WERI-Rb-1 (cell line): ENCODE data around the gene FRS3.

Experiments used
- DNase-seq: peaks from one replicate; pipeline ENCODE4 v3.0.0-alpha.2; 2020
- H3K27ac ChIP-seq: fragments of 250-450 bp; sonication (Bioruptor Pico); 2 replicates; pipeline ENCODE4 v1.5.1; 2020; ENCODE audit warnings: mild to moderate bottlenecking, moderate library complexity
- H3K27me3 ChIP-seq: fragments of 250-450 bp; sonication (Bioruptor Pico); 2 replicates; pipeline ENCODE4 v1.5.1; 2021; ENCODE audit warnings: mild to moderate bottlenecking, low read depth, moderate library complexity; ENCODE audit not compliant: insufficient read depth, severe bottlenecking
- H3K36me3 ChIP-seq: fragments of 250-450 bp; sonication (Bioruptor Pico); 2 replicates; pipeline ENCODE4 v1.5.1; 2020; ENCODE audit warnings: mild to moderate bottlenecking, moderate library complexity
- H3K4me3 ChIP-seq: 2 replicates; pipeline ENCODE4 v1.5.1; 2011; ENCODE audit warnings: low read depth, mild to moderate bottlenecking, control low read depth, low read length
- H3K9me3 ChIP-seq: fragments of 250-450 bp; sonication (Bioruptor Pico); 2 replicates; pipeline ENCODE4 v1.5.1; 2021; ENCODE audit warnings: mild to moderate bottlenecking, moderate library complexity; ENCODE audit not compliant: severe bottlenecking
- TF ChIP-seq, protein P1 (sequence below): IDR thresholded peaks from 2 replicates; pipeline ENCODE4 v1.5.1; 2011; ENCODE audit warnings: low read depth, mild to moderate bottlenecking, control low read depth, inconsistent platforms, low read length

FRS3 gene

DNA sequence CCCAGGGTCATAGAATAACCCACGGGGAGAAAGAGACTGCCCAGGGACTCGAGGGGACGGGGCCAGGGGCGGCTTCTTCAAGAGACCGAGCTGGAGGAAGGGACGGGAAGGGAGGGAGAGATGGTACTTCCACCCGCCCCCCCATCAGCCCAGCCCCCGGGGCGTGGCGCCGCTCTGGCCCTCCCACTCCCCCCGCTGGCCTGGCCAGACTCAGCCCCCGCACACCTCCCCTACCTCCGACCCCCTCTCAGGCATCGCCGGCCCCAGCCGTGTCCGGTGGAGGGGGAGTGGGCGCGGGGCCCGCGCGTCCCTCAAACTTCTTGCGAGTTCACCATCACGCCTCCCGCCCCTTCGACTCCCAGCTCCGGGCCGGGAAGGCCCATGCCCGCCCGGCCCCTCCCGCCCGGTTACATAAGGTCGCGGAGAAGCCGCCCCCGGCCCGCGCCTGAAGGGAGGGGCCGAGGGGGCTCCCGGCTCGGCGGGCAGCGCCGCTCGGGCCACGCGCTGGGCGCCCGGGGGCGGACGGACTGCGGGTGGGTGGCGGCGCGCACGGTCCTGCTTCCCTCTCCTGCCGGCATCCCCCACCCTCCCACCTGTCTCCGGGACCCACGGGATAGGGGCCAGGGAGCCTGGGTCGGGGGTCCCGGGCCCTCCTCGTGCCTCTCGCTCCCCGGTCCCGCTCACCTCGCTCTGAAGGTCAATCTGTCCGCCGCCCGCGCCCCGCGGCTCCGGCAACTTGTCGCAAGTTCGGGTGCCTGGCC is 44.9 kb downstream of the FRS3 start:
- peak; percentile 94 for DNase-seq
- H3K27ac ChIP-seq, result peak overlapping the region; percentile 64

DNA sequence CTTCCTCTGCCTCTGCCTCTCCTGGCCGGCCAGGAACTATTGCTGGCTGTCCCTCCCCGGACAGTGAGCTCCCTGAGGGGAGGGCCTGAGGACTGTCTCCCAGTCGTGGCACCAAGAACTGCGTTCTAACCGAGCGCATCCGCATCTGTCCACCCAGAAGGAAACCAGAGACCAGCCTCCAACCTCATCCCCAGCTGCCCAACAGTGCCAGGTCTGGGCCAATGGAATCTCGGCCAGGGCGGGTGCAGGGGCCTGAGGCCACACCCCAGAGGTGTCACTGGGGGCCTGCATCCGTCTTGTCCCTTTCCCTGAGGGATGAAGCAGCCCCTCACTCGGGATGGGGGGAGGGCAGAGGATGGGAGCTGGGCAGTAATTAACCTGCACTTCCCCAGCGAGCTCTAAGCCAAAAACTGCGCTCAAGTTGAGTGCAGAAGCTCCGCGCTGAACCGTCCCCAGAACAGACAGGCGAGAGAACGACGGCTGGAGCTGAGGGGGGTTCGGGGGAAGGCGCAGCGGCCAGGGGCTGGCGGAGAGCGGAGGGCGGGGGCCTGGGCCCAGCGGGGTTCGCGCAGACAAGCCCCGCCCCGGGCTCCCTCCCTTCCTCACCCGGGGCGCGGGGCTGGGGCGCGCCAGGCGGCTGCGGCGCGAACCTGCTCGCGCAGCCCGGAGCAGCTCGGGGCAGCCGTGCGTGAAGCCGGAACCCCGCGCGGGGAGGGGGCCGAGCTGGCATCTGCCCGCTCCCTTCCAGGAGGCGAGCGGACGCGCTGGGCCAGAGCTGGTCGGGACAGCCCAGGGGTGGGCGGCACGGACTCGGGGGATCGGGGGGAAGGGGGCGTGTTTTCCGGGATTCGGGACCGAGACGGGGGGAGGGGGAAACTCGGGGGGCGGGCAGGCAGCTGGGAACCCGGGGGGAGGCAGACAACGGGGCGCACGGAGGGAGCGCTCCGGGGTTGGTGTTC is 45.7 kb downstream of the FRS3 start:
- no peaks in the 10 kb centered on the region for H3K9me3 ChIP-seq
- peak; percentile 92 for DNase-seq
- TF ChIP-seq, protein P1, sequence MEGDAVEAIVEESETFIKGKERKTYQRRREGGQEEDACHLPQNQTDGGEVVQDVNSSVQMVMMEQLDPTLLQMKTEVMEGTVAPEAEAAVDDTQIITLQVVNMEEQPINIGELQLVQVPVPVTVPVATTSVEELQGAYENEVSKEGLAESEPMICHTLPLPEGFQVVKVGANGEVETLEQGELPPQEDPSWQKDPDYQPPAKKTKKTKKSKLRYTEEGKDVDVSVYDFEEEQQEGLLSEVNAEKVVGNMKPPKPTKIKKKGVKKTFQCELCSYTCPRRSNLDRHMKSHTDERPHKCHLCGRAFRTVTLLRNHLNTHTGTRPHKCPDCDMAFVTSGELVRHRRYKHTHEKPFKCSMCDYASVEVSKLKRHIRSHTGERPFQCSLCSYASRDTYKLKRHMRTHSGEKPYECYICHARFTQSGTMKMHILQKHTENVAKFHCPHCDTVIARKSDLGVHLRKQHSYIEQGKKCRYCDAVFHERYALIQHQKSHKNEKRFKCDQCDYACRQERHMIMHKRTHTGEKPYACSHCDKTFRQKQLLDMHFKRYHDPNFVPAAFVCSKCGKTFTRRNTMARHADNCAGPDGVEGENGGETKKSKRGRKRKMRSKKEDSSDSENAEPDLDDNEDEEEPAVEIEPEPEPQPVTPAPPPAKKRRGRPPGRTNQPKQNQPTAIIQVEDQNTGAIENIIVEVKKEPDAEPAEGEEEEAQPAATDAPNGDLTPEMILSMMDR, result 0 out of 2 replicates have a peak, but pooled peaks have one; percentile 12
- H3K27ac ChIP-seq, result peak overlapping the region; percentile 64
- no peaks in the 10 kb centered on the region for H3K36me3 ChIP-seq
- H3K27me3 ChIP-seq, result no peaks in the 10 kb centered on the region
- H3K4me3 ChIP-seq, result peak overlapping the region; percentile 77

More for the DNA sequence above, 44.9 kb downstream of the FRS3 start:
- TF ChIP-seq, protein P1, result no peak
- no peaks in the 10 kb centered on the region for H3K27me3 ChIP-seq
- no peaks in the 10 kb centered on the region for H3K36me3 ChIP-seq
- peak overlapping the region; percentile 77 for H3K4me3 ChIP-seq
- H3K9me3 ChIP-seq, result no peaks in the 10 kb centered on the region

DNA sequence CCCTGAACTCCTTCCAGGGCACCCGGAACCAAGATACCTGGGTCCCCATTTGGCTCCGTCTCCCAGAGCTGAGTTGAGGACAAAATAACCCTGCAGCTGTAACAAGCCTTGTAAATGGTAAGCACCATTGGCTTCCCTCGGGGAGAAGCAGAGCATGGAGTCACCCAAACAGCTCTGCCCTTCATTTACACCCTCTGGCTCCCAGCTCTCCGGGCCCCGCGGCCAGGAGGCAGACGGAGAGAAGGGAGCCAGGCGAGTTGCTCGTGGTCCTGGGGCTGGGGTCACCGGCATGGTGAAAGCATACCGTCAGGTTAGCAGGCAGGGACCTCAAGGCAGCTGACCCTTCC is 46.4 kb downstream of the FRS3 start:
- Histone ChIP-seq H3K36me3 (no peaks in the 10 kb centered on the region), H3K27me3 (no peaks in the 10 kb centered on the region), H3K27ac (peak overlapping the region; percentile 64; the same call in 1 of the 2 replicates), H3K9me3 (no peaks in the 10 kb centered on the region), H3K4me3 (peak overlapping the region; percentile 77)
- TF ChIP-seq, protein P1, result no peak
- no peak for DNase-seq

DNA sequence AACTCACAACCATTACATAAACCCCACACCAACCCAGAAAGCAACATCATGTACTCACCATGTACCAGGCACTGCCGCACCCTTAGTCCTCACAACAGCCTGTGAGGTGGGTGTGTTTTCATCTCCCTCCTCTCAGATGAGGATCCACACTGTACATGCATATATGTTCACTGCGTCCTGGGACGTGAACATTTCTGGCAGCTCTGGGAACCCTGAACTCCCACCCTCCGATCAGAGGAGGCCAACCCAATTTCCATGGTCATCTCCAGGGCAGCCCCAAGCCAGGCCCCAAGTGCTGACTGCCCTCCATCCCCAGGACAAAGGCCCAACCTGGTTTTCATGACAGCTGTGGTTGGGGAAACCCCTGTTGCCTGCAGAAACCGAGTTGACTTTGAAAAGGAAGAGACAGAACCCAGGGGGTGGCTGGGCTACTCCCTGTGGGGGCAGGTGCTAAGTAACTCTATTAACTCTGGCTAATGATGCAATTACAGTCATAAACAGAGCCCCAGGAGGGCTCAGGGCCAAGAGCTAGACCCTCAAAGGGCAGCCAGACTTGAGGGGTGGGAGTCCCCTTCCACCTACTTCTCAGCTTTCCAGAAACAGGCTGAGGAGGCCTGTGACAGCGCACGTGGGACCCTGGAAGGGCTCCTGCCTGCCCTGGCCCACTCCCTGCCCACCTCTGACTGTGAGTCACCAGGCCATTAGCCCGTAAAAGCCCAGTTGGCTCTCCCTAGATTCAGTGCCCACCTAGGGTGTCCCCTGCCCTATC is 46.9 kb downstream of the FRS3 start:
- Histone ChIP-seq H3K27me3 (no peaks in the 10 kb centered on the region), H3K27ac (no peak overlapping the region; the same call in 1 of the 2 replicates), H3K4me3 (peak overlapping the region; percentile 77), H3K9me3 (no peaks in the 10 kb centered on the region), H3K36me3 (no peaks in the 10 kb centered on the region)
- no peak for DNase-seq
- TF ChIP-seq, protein P1, result no peak

DNA sequence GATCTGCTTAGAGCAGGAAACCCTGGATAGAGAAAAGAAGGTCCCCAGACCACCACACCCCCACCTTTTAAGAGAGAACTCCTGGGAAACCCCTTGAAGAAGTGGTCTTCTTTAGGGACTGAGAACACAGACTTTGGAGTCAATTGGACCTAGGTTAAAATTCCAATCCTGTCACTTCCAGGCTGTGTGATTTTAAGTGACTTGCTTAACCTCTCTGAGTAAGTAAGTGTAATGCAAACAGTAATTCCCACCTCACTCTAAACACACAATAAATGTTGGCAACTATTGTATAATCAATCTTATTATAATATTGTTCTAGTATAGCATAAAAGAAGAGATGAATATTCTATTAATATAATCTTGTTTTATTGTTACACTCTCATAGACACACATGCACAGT is 47.6 kb downstream of the FRS3 start:
- Histone ChIP-seq H3K4me3 (no peak overlapping the region), H3K27ac (no peak overlapping the region), H3K27me3 (no peaks in the 10 kb centered on the region), H3K9me3 (no peaks in the 10 kb centered on the region), H3K36me3 (no peaks in the 10 kb centered on the region)
- TF ChIP-seq, protein P1, result no peak
- DNase-seq, result no peak
